Upper lobe of left lung (tissue), 4 donors: ENCODE data around the gene ZEB1.
"Not testable (repeated sequence)": the region's sequence is repeated elsewhere in the genome, so short reads cannot be mapped to it uniquely, and the experiment has no call there.

Source experiments
- CTCF ChIP-seq, 6 experiments: fragments of 450-650 bp in 4 of 6; fragments of 200-600 bp in 2 of 6; sonication (generic) in 2 of 6; IDR thresholded peaks; one replicate each; pipeline ENCODE4 v1.5.1; 2016 to 2019; ENCODE audit warnings: antibody characterized with exemption in 6 of 6
- POLR2A ChIP-seq, 4 donors: fragments of 450-650 bp; IDR thresholded peaks; one replicate each; pipeline ENCODE4 v1.5.1; 2016 to 2017; ENCODE audit warnings: antibody characterized with exemption in 4 of 4, mild to moderate bottlenecking in 2 of 4
- POLR2AphosphoS5 ChIP-seq, 2 donors: sonication (generic); formaldehyde crosslinking; IDR thresholded peaks; one replicate each; pipeline ENCODE4 v1.5.1; 2017; ENCODE audit warnings: antibody characterized with exemption in 2 of 2

- TF ChIP-seq CTCF, POLR2AphosphoS5, POLR2A (IDR thresholded peaks at IDR 0.05): not testable (repeated sequence)
Measured at GRCh38 chr10:31363696-31364095, 44.7 kb downstream of the ZEB1 start.
